HG03342 (cell line): ENCODE results near the gene RHCG.

Source experiments
- ATAC-seq: cut with Tn5 transposase; IDR thresholded peaks from one replicate; pipeline ENCODE4 v1.9.1; 2021; ENCODE audit warnings: mild to moderate bottlenecking, moderate library complexity; ENCODE audit not compliant: unreplicated experiment

RHCG gene

DNA sequence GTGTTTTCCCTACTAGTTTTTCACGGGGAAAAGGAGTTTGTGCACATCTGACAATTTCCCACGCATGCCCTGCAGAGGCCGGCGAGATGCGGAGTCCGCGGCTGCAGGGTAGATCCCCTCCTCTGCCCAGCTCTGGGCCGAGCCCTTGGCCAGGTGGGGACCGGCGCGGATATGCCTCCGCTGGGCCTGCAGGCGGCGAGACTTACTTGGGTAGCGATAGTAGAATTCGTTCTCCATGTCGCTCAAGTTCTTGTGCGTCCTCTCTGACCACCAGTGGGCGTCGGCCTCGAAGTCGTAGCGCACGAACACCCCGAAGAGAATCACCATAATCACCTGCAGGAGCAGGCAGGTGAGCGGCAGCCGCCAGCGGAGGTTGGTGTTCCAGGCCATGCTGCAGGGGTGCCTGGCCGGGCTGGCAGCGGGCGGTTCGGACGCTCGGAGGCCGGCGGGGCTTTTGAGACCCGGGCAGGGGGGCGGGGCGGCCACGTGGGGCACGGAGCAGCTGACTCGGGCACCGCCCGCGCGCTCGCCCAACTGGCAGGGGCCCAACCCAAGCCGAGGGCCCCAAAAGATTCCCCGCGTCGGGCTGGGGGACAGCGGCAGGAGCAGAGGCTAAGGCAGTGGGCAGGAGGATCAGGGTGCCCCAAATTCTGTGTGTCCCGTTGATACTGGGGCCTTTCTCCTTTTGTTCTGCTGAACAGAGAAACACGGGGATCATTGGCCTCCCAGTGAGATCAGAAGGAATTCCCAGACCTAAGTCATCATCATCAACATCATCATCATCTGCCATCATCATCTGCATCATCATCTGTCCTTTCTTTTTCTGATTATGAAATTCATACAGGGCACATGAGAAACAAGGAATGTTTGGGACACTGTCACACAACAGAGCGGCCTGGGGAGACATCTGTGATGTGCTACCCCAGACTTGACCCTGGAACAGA is at the start of gene RHCG:
TSS of gene RHCG (minus strand) at position 429 of the 944 bp plus-strand sequence. CDS start at position 390, 39 bp downstream.
- no peak for ATAC-seq

DNA sequence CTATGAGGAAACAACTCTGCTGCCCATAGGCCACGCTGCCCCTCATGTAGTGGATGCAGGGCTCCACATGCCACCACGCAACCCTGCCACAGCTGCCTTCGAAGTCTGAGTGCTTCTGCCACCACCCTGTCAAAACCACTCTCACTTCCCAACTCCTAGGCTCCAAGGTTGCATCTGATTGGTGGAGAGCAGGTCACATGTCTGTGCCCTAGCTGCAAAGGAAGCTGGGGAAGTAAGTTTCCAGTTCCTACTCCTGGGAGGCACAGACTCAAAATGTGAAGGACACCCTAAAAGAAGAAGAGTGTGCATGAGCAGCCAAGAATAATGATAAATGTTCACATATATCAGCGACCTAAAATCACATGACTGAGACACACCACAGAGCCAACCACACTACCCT is 47.0 kb upstream of the RHCG start:
- no peak for ATAC-seq

DNA sequence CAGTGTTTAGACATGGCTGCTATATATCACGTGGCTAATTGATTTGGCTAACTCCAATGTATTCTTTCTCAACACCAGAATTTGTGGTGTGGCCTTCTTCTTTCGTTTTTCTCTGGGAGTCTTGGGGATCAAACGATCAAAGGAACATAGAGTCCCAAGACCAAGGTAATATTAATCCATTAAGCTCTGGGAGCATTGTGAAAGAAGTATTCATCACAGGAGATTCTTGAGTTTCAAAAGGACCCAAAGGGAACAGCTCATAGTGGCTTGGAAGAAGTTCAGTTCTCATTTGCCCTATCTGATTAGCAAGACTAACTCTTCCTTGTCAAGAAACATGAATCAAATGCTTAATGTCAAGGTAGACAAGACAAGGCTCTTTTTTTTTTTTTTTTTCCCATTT is 46.0 kb upstream of the RHCG start:
- ATAC-seq, result no peak

DNA sequence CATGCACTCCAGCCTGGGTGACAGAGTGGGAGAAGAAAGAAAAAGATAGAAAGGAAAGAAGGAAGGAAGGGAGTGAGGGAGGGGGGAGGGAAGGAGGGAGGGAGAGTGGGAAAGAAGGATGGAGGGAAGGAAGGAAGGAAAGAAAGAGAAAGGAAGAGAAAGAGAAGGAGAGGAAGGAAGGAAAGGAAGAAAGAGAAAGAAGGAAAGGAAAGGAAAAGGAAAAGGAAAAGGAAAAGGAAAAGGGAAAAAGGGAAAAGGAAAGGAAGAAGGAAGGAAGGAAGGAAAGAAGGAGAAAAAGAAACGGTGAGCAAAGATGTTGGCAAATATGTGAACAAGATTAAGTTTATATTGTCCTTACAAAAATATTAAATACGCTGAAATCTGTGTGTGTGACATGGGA is 42.6 kb upstream of the RHCG start:
- ATAC-seq, result no peak

DNA sequence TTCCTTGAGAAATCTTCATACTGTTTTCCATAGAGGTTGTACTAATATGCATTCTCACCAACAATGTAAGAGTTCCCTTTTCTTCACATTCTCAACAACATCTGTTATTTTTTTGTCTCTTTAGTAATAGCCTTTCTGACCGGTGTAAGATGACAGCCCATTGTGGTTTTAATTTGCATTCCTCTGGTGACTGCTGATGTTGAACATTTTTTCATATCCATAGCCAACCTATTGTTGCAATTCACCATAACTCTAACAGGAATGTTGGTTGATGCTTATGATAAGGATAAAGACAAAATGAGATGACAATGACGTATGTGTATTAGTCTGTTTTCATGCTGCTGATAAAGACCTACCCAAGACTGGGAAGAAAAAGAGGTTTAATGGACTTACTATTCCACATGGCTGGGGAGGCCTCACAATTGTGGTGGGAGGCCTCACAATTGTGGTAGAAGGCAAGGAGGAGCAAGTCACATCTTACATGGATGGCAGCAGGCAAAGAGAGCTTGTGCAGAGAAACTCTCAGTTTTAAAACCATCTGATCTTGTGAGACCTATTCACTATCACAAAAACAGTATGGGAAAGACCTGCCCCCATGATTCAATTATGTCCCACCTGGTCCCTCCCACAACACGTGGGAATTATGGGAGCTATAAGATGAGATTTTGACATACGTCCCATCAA is 37.6 kb upstream of the RHCG start:
- ATAC-seq, result no peak

DNA sequence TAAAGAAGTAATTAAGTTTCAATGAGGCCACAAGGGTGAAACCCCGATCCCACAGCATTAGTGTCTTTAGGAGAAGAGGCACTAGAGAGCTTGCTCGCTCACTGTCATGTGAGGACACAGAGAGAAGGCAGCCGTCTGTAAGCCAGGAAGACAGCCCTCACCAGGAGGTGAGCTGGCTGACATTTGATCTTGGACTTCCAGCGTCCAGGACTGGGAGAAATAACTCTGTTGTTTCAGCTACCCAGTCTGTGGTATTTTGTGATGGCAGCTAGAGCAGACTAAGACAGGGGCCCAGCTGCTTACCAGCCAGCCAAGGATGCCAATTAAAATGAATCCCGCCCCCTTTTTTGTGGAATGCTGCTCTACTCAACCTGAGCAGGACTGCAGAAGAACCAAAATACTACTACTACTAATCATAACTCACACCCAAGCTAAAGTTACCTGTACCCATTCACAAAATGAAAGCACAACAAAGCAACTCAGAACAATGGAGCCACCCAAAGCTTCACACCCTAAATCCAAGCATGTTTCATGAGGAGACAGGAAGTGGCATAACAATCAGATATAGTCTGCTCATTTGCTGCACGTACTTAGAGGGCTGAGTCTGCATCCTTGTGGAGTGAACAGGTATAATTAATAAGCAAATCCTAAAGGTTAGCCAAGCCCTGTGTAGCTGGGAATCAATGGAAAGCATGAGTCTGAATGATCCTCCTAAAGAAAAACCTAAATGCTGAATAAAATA is 35.6 kb upstream of the RHCG start:
- no peak for ATAC-seq

DNA sequence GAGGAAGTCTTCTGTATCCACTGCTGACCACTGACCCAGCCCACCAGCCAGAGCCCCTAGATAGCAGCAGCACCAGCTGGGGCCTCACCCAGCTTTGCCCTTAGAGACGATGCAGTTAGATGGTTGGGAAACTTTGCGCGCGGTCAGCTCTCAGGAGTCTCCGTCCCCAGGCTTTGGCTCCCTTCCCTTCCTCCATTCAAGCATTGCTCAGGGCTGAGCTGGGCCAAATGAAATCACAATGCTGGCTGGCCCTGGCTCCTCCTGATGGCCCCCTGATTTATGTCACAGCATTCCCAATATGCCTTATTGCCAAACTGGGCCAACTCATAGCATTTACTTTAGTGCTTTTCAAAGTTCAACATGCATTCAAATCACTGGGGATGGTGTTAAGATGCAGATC is 34.6 kb upstream of the RHCG start:
- no peak for ATAC-seq

DNA sequence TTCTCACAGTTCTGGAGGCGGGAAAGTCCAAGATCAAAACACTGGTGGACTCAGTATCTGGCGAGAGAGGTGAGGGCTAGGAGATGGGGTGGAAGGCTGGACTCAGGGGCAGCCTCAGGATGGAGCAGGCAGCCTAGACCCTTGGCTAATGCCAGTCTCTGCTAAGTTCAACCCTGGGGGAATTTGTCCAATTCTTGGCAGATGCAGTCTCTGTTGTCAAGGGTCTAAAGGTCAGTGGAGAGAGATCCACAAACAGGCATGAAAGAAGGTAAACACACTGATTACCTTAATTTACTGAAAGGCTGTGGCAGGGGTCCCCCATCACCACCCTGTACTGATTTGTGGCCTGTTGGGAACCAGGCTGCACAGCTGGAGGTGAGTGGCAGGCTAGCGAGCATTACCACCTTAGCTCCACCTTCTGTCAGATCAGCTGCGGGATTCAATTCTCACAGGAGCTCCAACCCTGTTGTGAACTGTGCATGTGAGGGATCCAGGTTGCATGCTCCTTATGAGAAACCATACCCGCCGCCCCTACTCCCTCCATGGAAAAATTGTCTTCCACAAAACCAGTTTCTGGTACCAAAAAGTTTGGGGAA is 32.5 kb upstream of the RHCG start:
- ATAC-seq, result no peak

DNA sequence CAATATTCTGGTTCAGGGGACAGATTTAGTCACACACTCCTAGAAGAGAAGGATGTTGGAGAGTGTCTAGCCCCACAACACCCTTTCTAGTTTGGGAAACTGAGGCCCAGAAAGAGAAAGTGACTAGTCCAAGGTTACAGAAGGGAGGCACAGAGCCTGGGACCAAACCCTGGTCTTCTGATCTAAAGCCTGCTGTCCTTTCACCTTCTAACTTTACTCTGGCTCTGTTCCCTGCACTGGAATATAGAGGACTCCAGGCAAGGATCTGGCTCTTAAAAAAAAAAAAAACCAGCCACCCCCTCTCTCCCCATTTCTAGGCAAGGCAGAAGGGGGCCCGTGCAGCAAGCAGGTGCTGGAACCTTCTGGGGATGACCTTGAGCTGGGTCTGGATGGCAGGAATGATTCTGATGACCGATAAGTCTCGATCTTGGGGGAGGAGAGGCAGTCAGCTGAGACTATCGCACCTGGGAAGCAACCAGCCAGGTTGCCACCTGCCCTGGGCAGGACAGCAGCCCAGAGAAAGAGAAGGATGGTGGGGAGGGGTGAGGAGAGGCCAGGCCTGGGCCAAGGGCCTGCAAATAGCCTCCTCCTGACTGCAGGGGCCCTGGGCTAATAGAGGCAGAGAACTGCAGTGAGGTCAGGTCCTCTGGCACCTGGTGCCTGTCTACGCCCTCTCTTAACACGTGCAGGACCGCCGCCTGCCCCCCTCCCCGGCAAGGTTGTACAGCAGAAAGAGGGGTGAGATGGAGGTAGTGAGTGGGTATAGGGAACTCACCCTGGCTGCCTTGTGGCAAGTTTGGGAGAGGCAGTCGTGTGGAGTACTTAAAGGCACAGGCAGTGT is 30.4 kb upstream of the RHCG start:
- no peak for ATAC-seq

DNA sequence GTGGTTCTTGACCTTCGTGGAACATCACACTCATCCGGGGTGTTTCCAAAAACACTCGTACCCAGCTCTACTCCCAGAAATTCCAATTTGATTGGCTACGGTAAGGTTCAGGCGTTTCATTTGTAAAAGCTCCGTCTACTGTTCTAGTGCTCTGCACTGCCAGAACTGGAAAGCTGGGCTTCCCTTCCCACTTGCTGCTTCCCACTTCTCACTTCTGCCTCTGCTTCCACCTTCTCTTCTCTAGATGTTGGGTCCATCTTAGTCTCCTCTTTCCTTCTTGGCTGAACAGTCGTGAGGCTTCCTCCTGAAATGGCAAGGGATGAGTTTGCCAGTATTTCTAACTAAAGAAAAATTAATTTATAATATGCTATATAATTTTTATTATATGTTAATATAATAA is 29.8 kb upstream of the RHCG start:
- ATAC-seq, result no peak

DNA sequence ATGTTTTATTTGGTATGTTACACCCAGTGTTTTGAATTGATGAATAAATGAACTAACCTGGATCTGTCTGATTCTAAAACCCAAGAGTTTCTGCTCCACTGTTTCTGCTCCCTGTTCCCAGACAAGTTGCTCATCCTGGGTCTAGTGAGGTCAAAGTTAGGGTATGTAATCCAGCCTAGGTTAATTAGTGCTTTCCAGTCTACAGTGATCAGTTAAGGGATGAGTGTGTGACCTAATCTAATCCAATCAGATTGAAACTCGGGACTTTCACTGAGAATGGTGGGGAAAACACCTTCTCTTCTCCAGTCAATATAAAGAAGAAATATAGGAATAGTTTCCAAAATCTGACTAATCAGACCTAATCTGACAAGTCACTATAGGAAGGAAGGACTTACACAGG is 27.8 kb upstream of the RHCG start:
- ATAC-seq, result no peak

DNA sequence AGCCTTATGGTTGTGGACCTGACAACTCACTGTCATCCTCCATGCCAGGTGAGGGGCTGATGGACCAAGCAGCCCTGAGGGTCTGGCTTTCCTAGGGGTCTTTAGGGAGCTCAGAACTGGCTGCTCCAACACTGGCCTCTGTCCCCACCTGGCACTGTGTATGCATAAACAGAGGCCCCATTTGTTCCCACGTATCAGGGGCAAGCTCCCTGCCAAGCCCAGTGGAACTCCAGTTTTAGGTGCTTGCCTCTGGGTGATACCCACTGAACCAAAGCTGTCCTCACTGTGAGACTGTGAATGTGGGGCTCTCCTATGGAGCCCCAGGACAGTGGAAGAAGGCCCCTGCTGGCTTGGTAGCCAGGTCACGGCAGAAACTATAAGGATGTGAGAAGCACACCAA is 26.7 kb upstream of the RHCG start:
- ATAC-seq, result no peak

DNA sequence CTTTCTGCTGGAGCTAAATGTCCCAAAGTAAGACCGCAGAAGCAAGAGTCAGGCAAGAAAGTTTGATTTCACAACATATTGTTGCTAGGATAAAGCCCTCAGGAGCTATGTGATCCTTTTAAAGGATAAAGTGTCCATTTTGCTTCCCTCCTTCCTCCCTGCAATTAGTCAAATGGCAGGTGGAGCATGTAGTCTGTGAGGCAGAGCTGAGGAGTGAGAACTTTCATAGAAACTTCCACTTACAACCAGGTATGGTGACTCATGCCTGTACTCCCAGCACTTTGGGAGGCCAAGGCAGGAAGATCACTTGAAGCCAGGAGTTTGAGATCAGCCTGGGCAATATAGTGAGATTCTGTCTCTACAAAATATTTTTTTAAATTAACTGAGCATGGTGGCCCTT is 25.2 kb upstream of the RHCG start:
- no peak for ATAC-seq

DNA sequence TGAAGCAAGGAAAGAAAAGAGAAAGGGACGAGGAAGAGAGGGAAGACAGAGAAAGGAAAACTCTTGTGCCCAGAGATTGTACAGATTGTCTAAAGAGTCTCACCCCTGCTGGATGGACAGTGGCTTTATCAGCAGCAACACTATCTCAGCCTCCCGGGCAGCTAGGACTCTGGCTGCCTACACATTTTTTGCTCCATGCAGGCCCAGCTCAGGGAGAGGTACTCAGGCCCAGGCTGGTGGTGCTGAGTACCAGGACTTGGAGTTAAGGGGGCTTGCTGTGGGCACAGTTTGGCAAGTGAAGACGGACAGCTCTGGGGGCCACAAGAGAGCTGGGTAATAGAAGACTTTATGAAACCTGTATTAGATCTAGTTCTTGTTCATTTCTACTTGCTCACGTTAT is 19.1 kb upstream of the RHCG start:
- no peak for ATAC-seq

DNA sequence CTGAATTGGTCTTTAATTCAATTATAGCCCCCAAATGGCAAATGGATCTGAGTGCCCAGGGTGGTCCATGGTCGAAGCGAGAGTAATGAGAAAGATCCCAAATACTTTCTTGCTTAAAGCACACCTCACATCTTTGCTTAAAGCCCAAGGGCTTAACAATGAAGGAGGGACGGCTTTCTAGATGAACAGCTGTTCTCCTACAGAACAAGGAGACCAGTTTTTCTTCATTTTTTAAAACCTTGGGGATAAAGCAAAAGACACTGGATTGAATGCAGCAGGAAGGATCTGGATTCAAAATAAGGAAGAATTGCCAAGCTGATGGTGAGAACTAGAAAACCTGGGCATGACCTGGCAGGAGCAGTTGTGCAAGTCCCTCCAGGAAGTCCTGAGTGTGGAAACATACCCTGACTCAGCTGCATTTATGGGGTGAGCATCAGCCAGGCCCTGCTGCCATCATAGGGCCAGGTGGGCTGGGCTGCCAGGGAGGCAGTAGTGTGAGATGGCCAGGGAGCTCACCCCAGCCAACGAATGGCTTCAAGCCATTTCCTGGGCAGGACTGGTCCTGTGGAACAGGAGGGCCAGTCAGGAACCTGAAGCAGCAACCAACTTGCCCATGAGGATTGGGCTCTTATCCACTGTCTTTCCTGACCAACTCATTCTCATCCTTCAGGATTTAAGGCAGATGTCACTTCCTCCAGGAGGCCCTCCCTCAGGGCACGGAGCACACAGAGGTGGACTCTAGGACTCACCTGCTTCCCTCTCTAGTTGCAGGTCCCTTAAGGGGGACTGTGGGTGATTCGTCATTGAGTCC is 18.4 kb upstream of the RHCG start:
- ATAC-seq, result no peak

DNA sequence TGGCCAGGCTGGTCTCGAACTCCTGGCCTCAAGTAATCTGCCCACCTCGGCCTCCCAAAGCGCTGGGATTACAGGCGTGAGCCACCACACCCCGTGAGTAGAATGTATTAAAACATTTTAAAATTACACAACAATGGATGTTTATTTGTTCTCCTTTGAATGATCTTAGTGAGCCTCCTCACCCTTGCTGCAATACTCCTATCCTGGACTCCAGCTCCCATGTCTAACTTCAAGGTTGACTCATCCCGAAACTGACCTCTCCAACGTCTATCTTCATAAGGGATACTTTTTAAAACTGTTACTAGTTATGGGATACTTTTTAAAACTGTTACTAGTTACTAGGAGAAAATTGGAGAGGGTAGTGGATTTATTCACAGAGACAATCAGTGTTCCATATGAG is 17.8 kb upstream of the RHCG start:
- ATAC-seq, result no peak

DNA sequence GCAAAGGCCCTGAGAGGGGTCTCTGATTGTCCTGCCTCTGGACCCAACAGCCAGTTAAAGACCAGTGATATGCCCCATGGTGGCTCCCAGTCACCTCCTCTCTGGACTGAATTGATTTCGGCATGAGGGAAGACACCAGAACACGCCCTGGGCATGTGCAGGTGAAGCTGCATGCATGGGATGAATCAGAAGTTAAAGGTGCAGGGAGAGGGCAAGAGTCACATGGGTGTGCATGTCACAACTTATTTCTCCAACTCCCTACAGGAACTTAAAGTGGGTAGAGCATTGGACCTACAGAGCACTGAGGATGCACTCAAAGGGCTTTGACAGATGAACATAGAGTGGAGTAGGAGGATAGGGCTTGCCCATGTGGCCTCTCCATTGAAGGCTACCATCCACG is 16.9 kb upstream of the RHCG start:
- ATAC-seq, result no peak

DNA sequence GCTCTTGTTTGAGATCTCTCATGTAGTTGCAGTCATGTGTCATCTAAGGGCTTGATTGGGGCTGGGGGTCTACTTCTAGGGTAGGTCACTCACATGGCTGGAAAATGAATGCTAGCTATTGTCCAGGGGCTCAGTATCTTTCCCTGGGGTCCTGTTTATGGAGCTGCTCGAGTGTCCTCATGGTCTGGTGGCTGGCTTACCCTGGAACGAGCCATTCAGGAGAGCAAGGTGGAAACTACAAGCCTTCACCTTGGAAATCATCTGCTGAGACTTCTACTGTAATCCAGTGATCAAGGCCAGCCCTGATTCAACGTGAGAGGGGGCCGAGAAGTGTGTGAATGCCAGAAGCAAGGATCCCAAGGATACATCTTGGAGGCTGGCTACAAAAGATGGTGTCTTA is 16.2 kb upstream of the RHCG start:
- no peak for ATAC-seq

DNA sequence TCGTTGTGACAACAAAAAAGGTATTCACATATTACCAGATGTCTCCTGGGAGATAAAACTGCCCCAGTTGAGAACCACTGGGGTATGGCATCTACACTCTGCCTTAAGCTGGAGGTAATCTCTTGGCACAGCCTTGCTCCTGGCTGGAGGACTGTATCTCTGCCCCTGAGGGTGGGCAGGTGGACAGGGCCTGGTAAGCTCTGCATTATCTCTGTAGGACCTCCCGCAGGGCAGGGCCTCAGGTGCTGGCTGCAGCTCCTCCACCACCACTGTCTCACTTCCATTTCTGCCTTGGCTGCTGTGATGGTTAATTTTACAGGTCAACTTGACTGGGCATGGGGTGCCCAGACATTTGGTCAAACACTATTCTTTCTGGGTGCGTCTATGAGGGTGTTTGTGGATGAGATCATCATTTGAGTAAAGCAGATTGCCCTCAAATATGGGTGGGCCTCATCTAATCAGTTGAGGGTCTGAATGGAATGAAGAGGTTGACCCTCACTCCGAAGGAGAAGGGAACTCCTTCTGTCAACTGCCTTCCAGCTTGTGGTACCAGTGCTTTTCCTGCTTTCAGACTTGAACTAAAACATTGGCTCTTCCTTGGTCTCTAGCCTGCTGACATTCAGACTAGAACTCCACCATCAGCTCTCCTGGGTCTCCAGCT is 9.8 kb upstream of the RHCG start:
- no peak for ATAC-seq
